NCI-H524 treated with DMSO at 0.1 percent for 48 hours (cell line): ENCODE measurements around the gene HSPG2.

Source experiments
- DNase-seq: peaks from one replicate; lab custom pipeline; 2025; lab: John Stamatoyannopoulos, UW

Gene HSPG2

GRCh38 chr1:21879928-21880618, 57.0 kb downstream of the HSPG2 start:
- no peak for DNase-seq

- no peak for DNase-seq
Observed at GRCh38 chr1:21878840-21879478, 58.2 kb downstream of the HSPG2 start.

DNA sequence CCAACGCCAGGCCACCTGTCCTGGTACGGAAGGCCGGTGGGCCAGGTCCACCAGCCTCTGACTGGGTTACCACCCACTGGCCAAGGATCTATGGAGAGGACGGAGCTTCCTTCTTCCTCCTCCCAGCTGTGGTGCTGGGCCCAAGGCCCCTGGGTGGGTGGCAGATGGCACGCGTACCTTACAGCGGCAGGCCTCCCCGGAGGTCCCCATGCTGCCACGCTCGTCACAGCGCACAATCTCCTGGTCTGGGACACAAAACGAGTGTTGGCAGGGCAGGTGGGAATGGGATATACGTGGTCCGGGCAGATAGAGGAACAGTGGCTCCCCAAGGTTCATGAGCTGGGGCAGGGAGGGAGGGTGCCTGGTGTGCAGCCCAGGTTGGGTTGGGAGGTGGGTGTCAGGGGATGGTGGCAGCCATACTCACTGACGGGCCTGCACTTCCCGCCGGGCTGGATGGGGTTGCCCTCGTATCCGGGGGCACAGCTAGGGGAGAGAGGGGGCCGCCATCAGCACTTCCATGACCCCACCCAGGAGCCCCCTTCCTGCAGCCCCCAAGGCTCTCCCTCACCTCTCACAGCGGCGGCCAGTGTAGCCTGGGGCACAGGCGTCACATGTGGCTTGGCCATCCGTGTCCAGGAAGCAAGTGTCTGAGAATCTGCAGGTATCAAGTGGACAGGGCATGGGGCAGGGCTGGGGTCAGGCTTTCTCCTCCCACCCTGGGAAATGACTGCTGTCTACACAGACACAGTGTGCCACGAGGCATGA, 58.9 kb downstream of the HSPG2 start:
- DNase-seq: no peak

DNA sequence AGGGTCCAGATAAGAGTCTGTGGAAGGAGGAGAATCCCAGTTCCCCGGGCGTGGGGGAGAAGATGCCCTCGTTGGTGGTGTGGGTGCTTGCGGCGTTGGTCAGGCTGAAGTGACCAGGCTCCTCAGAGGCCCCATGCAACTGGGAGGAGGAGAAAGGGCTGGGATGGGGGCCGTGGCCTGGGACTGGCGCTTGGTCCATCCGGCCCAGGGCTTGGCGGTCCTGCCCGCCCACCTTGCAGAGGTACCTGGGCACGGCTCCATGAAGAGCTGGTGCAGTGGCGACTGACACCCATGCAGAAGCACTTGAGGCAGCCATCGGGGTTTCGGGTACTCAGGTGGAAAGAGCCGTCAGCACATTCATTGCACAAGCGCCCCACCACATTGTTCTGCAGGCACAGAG, 60.8 kb downstream of the HSPG2 start:
- DNase-seq: no peak

DNA sequence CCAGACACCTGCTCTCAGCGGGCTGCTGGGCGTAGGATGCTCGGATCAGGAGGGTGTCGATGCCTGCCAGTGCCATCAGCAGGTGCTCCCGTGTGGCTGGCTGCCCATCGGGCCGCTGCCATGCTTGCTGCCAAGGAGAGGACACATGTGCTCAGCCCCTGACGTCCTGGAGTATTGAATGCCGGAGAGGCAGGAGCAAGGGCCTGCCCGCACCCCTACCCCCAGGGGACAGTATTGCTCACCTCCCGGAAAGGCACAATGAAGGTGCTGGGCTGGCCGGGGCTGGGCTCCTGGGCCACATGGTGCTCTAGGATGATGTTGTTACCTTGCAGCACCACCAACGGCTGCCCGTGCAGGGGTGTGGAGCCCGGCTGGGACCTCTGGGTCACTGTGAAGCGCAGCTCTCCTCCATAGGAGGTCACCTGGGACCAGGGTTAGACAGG, 61.5 kb downstream of the HSPG2 start:
- no peak for DNase-seq

GRCh38 chr1:21874778-21875547, 62.1 kb downstream of the HSPG2 start:
- no peak for DNase-seq

GRCh38 chr1:21874328-21874727, 62.8 kb downstream of the HSPG2 start:
- no peak for DNase-seq

DNA sequence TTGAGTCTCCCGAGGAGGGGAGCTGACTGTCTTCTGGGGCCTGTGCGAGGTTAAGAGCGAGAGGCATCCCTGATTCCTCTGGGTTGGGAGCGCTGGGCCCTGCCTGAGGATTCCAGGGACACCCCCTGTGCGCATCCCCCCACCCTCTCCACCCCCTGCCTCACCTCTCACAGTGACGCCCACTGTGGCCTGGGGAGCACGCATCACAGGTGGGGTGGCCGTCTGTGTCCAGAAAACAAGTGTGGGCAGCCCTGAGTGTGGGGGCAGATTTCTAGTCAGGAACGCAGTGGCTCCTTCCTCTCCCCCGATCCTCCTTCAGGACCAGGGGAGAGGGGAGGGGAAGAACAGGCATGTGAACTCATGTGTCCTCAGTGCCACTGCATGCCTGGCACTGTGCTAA, 63.3 kb downstream of the HSPG2 start:
- no peak for DNase-seq

DNA sequence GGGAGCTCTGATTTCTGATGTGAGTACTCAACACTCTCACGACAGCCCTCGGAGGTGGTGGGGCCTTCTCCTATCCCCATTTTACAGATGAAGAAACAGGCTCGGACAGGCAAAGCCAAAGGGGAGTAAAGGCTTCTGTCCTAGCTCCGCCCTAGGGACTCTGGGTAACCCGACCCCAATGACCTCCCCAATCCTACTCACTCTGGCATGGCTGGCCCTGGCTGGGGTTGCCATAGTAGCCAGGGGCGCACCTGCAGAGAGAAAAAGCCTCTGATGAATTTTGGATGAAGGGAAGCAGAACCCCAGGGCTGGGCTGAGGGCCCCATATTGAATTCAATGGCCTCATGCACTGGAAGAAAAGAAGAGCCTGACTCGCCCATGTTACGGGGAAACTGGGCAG, 63.9 kb downstream of the HSPG2 start:
- DNase-seq: no peak

- DNase-seq: no peak
Observed at GRCh38 chr1:21872445-21873079, 64.5 kb downstream of the HSPG2 start.

DNA sequence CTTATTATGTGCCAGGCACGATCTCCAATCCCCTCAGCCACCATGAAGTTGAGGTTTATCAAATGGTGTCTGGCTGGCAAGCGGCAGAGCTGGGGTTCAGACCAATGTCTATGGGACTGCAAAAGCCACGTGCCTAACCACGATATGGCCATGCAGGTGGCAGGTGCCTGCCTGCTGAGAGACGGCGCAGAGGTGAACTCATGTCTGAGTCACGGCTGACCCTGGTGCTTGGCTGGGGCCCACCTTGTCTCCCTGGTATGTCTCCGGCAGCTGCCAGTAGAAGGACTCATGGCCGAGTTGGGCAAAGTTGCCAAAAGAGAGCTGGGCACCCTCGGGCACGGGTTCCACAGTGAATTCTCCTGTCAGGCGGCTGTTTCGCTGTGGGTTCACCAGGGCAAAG, 65.2 kb downstream of the HSPG2 start:
- no peak for DNase-seq

DNA sequence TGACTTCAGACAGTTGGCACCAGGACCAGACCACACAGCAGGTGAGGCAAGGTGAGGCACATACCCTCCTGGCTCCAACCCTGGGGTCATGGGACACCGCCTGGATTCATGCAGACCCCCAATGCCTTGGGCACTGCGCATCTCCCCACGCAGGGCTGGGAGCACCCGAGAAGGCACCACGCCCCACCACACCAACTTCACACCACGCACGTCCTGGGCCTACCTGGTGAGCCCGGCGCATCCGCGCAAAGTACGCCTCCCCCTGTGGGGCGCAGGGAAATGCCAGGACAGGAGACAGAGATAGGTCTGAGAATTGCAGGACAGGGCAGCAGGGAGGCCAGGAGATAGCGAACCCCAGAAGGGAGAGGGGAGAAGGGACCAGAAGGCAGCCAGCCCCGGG, 66.5 kb downstream of the HSPG2 start:
- DNase-seq: no peak

DNA sequence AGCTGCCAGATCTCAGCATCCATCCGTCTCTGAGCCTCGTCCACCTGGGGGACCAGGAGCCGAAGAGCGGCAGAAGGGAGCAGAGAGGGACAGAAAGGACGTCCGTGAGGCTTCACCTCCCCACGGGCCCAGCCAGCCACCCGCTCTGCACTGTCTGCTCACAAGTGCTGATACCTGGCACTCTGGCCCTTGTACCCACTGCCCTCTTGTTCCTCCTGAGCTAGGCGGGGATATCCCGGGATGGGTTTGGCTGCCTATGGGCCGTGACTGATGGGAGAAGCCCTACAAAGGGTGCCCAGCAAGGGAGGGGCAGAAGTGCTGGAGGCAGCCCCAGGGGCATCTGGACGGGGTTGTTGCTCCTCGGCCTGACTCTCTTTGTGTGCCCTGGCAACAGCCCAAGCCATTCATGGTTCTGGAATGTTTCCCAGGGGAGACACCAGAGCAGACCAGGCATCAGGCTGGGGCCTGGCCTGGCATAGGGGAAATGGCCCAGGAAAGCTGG, 67.4 kb downstream of the HSPG2 start:
- DNase-seq: no peak

DNA sequence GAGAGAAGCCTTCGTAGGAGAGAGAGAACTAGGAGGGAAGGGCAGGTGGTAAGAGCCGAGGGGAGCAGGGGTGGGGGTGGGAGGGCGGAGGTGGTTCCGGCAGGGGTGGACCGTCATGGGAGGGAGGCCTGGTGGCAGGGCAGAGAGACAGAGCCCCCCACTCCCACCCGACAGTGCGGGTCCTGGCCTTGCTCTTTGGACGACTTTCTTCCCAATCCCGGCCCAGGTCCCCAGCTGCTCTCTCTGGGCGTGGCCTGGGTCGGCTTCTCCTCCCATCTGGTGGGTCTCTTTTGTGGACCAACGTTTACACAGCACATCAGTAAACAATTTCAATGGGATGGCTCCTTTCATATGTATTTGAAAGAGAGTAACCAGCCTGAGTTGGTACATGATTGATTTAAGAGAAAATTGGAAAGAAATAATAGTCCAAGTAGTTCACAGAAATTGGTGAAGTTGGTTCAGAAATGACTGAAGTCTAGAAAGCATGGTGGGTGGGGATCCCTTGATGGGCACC, 68.1 kb downstream of the HSPG2 start:
- DNase-seq: no peak

DNA sequence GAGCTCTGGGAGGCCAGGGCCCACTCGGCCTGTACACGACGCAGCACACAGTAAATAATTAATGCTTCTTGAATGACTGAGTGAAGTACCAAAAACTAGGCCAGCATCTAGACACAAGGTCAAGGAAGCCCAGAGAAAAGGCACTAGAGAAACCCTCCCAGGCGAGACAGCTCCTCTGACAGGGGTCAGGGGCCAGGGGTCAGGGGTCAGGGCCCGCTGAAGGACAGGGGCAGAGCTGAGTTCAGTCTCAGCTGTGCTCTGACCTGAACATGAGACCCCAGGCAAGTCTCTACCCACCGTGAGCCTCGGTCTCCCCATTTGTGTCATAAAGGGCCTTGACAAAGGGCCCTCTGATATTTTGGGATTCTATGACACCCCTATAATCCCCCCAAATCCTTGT, 68.6 kb downstream of the HSPG2 start:
- DNase-seq: no peak

- no peak for DNase-seq
Observed at GRCh38 chr1:21867451-21867996, 69.6 kb downstream of the HSPG2 start.

- no peak for DNase-seq
Observed at GRCh38 chr1:21866707-21867043, 70.4 kb downstream of the HSPG2 start.

DNA sequence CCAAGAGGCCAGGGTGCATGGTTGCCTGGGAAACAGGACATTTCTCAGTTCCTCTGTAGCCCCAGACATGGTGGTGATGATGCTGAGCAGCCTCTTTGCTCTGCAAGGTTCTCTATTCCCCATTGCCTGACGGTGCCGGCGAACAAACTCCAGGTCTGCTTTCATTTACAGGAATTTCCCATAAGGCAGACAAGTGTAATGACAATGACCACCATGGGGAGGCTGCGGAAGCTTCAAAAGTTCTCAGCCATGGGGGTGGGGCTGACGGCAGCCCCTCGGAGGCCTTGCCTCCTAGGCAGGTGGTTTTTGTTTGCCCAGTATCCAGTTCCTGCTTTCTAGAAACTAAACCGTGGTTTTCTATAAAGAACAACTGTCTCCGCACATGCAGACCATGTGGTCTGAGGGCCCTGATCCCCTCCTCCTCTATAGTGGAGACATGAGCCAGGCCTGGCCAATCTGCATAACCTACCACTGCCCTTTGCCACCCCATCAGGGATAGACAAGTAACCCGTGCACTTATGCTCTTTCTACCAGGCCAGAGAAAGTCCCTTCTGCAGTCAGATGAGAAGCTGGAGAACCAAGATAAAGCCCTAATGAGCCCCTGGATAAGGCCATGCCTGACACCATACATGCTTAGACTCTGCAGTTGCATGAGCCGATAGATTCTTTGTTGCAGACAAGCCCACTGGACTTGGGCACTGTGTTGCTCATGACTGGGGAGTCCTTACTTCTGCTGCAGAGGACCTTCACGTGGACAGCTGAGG, 71.0 kb downstream of the HSPG2 start:
- DNase-seq: no peak

GRCh38 chr1:21865609-21865942, 71.5 kb downstream of the HSPG2 start:
- no peak for DNase-seq

DNA sequence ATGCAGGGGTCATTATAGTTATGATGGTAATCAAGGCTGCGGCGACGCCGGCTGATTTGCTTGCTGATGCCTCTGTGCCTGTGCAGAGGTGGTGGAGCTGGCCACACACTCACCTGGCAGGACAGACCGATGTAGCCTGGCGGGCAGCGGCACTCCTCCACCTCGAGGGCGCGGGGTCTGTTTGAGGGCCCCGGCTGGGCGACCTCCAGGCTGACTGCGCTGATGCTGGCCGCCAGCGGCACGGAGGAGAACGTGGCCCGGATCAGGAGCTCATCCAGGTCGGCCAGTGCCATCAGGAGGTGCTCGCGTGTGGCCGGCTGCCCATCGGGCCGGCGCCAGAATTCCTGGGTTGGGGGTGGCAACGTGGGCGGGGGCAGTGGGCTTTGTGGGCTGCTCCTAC, 72.4 kb downstream of the HSPG2 start:
- no peak for DNase-seq

DNA sequence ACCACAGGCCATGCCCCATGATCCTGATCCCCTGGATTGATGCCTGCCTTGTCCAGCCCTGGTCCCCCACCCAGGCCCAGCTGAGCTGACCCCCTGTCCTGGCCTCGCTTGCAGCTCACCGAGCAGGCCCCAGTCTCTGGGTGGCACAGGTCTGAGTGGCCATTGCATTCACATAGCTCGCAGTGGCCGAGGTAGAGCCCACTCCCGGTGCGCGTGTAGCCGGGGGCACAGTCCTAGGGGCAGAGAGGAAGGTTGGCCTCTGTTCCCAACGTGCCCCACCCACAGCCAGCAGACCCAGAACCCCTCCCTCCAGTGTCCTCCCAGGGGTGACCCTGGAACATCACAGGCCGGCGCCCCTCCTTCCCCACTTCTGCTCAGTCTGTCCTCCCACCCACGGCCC, 73.1 kb downstream of the HSPG2 start:
- DNase-seq: no peak
